WTC11 (cell line): ENCODE results near the gene RDH11. TPM values are rescaled to one million over a fixed set of nuclear protein-coding genes. Genes with fewer than 3 reads are reported as not detected.
A peak's percentile ranks its signal among the peaks of the same experiment; 100 is the strongest.

Source experiments
- ATAC-seq: fragments of 200-7000 bp; cut with Tn5 transposase; 2 replicates; pipeline ENCODE4 v1.10.0; 2021; ENCODE audit warnings: mild to moderate bottlenecking, moderate library complexity
- CTCF ChIA-PET: fragments of 300-600 bp; sonication (Branson Sonifier 250); formaldehyde crosslinking; loops from one replicate; lab custom pipeline; 2021; ENCODE audit warnings: antibody characterized with exemption; lab: Charles Lee
- POLR2A ChIA-PET: fragments of 350-600 bp; sonication (Branson Sonifier 250); formaldehyde crosslinking; loops from one replicate; lab custom pipeline; 2021; ENCODE audit warnings: antibody characterized with exemption; lab: Charles Lee
- DNase-seq: peaks from one replicate; pipeline ENCODE4 v3.0.0; 2021; ENCODE audit warnings: low spot score
- H3K27ac Mint-ChIP-seq: 2 replicates; pipeline ENCODE4 v1.8.0; 2021; ENCODE audit warnings: mixed read lengths
- H3K27me3 Mint-ChIP-seq: 2 replicates; pipeline ENCODE4 v1.8.0; 2021; ENCODE audit warnings: low read depth, mild to moderate bottlenecking, moderate library complexity, mixed read lengths
- H3K36me3 Mint-ChIP-seq: 2 replicates; pipeline ENCODE4 v1.8.0; 2021; ENCODE audit warnings: mixed read lengths
- H3K4me1 Mint-ChIP-seq: 2 replicates; pipeline ENCODE4 v1.8.0; 2022; ENCODE audit warnings: mixed read lengths
- H3K4me3 Mint-ChIP-seq: 2 replicates; pipeline ENCODE4 v1.8.0; 2021; ENCODE audit warnings: mild to moderate bottlenecking, moderate library complexity, mixed read lengths
- H3K9me3 Mint-ChIP-seq: 2 replicates; pipeline ENCODE4 v1.8.0; 2021; ENCODE audit warnings: mixed read lengths
- ATF1 ChIP-seq: sonication (generic); formaldehyde crosslinking; IDR thresholded peaks from 2 replicates; pipeline ENCODE4 v1.8.1; 2023; ENCODE audit warnings: mild to moderate bottlenecking, moderate library complexity, missing genetic modification reagents
- ATF3 ChIP-seq: sonication (generic); formaldehyde crosslinking; conservative IDR thresholded peaks from 2 replicates; pipeline ENCODE4 v1.8.1; 2022; ENCODE audit warnings: mild to moderate bottlenecking, missing genetic modification reagents
- CTCF ChIP-seq: fragments of 200-600 bp; IDR thresholded peaks from 2 replicates; pipeline ENCODE4 v1.8.0; 2022; ENCODE audit warnings: antibody characterized with exemption
- ESRRA ChIP-seq: sonication (generic); formaldehyde crosslinking; IDR thresholded peaks from 2 replicates; pipeline ENCODE4 v1.8.1; 2022; ENCODE audit warnings: mild to moderate bottlenecking, missing genetic modification reagents, borderline replicate concordance
- FOXP1 ChIP-seq: sonication (generic); formaldehyde crosslinking; IDR thresholded peaks from 2 replicates; pipeline ENCODE4 v1.8.0; 2022; ENCODE audit warnings: missing genetic modification reagents, mild to moderate bottlenecking, moderate library complexity, borderline replicate concordance
- FOXP4 ChIP-seq: sonication (generic); formaldehyde crosslinking; IDR thresholded peaks from 2 replicates; pipeline ENCODE4 v1.8.0; 2022; ENCODE audit warnings: mild to moderate bottlenecking, missing genetic modification reagents
- HMGA2 ChIP-seq: fragments of 250-450 bp; sonication (Bioruptor Pico); IDR thresholded peaks from 2 replicates; pipeline ENCODE4 v1.4.0; 2021; ENCODE audit warnings: mild to moderate bottlenecking, moderate library complexity
- MYBL2 ChIP-seq: sonication (generic); formaldehyde crosslinking; IDR thresholded peaks from 2 replicates; pipeline ENCODE4 v1.8.1; 2023; ENCODE audit warnings: mild to moderate bottlenecking, moderate library complexity, missing genetic modification reagents
- NR3C1 ChIP-seq: sonication (generic); formaldehyde crosslinking; conservative IDR thresholded peaks from 2 replicates; pipeline ENCODE4 v1.8.1; 2023; ENCODE audit warnings: low read depth, mild to moderate bottlenecking, missing genetic modification reagents
- PRDM15 ChIP-seq: sonication (generic); formaldehyde crosslinking; IDR thresholded peaks from 2 replicates; pipeline ENCODE4 v1.8.0; 2022; ENCODE audit warnings: missing genetic modification reagents
- TP53 ChIP-seq: sonication (generic); formaldehyde crosslinking; IDR thresholded peaks from 2 replicates; pipeline ENCODE4 v1.8.1; 2023; ENCODE audit warnings: mild to moderate bottlenecking, missing genetic modification reagents
- USF2 ChIP-seq: sonication (generic); formaldehyde crosslinking; IDR thresholded peaks from 2 replicates; pipeline ENCODE4 v1.8.1; 2023; ENCODE audit warnings: mild to moderate bottlenecking, missing genetic modification reagents, moderate library complexity
- ZNF281 ChIP-seq: sonication (generic); formaldehyde crosslinking; IDR thresholded peaks from 2 replicates; pipeline ENCODE4 v1.8.0; 2023; ENCODE audit warnings: mild to moderate bottlenecking, missing genetic modification reagents
- ZNF317 ChIP-seq: sonication (generic); formaldehyde crosslinking; IDR thresholded peaks from 2 replicates; pipeline ENCODE4 v1.8.1; 2023; ENCODE audit warnings: low read depth, mild to moderate bottlenecking, moderate library complexity, missing genetic modification reagents, borderline replicate concordance
- ZNF671 ChIP-seq: fragments of 250-450 bp; sonication (Bioruptor Pico); IDR thresholded peaks from 2 replicates; pipeline ENCODE4 v1.8.0; 2021; ENCODE audit warnings: mild to moderate bottlenecking
- total RNA-seq: library from RNA; stranded (reverse); gene quantifications from 3 replicates; pipeline ENCODE4 v1.2.3, GENCODE V29; 2021

Gene RDH11
- total RNA-seq, 1 experiment from 2014 or later: 103 TPM

- TF ChIP-seq CTCF (no peak), NR3C1 (CRISPR knock-in tag) (no peak; the same call in 1 of the 2 replicates), ESRRA (CRISPR knock-in tag) (no peak), FOXP4 (CRISPR knock-in tag) (no peak), MYBL2 (CRISPR knock-in tag) (peak; percentile 46; the same call in 1 of the 2 replicates), HMGA2 (CRISPR knock-in tag) (no peak)
These were observed 33.7 kb upstream of the RDH11 start (continued) for GRCh38 chr14:67729072-67729885.

- ATAC-seq: no peak
These were observed 32.7 kb upstream of the RDH11 start for GRCh38 chr14:67728258-67728657.

GRCh38 chr14:67727361-67727760, 31.8 kb upstream of the RDH11 start:
- ChIA-PET POLR2A (interaction anchor here (3.2 kb wide), 1 partner anchor 32 kb away, joined by 21 read pairs; the partner anchor contains the start of gene RDH11), CTCF (interaction anchor here (0.9 to 3.9 kb wide), 2 partner anchors 23 to 155 kb away, joined by 4 to 18 read pairs; no protein-coding TSS in a partner anchor)
- Mint-ChIP-seq H3K4me1 (peaks cover 20% of the 10 kb centered on the region), H3K27me3 (peaks cover 3% of the 10 kb centered on the region), H3K27ac (no peak overlapping the region), H3K4me3 (no peak overlapping the region), H3K9me3 (no peaks in the 10 kb centered on the region), H3K36me3 (no peaks in the 10 kb centered on the region)
- ATAC-seq (no peak), DNase-seq (no peak)
- TF ChIP-seq ZNF317 (CRISPR knock-in tag) (no peak), FOXP1 (CRISPR knock-in tag) (no peak), ZNF281 (CRISPR knock-in tag) (no peak), ZNF671 (CRISPR knock-in tag) (no peak), ATF3 (no peak), USF2 (CRISPR knock-in tag) (no peak), TP53 (no peak)

More at GRCh38 chr14:67728258-67728657, 32.7 kb upstream of the RDH11 start:
- Mint-ChIP-seq H3K27ac (no peak overlapping the region), H3K4me1 (peaks cover 20% of the 10 kb centered on the region), H3K36me3 (no peaks in the 10 kb centered on the region), H3K27me3 (no peaks in the 10 kb centered on the region; the same call in 1 of the 2 replicates), H3K9me3 (no peaks in the 10 kb centered on the region), H3K4me3 (no peak overlapping the region)
- TF ChIP-seq PRDM15 (peak; percentile 79), ATF1 (CRISPR knock-in tag) (no peak)
- ChIA-PET POLR2A (interaction anchor here (1.3 to 3.2 kb wide), 2 partner anchors 33 to 89 kb away, joined by 4 to 21 read pairs; partner anchors contain the start of gene RDH11), CTCF (interaction anchor here (0.9 to 3.9 kb wide), 2 partner anchors 24 to 156 kb away, joined by 4 to 18 read pairs; no protein-coding TSS in a partner anchor)
- DNase-seq: no peak
